HG03064 (cell line): ENCODE results near the gene TRAF3.

ENCODE experiments used
- ATAC-seq: cut with Tn5 transposase; IDR thresholded peaks from one replicate; pipeline ENCODE4 v1.9.1; 2021; ENCODE audit warnings: low read depth; ENCODE audit not compliant: unreplicated experiment

The TRAF3 gene

DNA sequence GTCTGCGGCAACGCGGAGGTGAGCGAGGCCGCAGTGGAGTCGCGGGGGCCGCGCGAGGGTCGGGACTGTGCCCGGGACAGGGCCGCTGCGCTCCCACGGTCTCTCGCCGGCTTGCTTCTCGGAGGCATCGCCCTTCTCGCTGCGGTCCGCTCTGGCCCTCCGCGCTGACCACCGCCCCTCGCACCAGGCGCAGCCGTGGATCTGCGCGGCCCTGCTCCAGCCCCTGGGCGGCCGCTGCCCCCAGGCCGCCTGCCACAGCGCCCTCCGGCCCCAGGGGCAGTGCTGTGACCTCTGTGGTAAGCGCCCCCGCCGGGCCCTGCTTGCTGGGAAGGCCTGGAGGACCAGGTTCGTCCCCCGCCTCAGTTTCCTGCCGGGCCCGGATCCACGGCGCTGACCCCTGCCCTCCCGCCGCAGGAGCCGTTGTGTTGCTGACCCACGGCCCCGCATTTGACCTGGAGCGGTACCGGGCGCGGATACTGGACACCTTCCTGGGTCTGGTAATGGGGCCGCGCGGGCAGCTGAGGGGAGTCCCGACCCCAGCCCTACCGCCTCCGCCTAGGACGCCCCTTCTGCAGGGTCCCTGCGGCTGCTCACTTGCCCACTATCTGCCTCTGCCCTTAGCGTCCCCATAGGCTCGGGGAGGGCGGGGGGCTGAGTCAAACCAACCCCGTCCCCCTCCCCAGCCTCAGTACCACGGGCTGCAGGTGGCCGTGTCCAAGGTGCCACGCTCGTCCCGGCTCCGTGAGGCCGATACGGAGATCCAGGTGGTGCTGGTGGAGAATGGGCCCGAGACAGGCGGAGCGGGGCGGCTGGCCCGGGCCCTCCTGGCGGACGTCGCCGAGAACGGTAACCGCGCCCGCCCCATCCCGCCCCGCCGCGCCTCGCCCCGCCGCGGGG lies 152.2 kb downstream of the TRAF3 start:
- no peak for ATAC-seq

DNA sequence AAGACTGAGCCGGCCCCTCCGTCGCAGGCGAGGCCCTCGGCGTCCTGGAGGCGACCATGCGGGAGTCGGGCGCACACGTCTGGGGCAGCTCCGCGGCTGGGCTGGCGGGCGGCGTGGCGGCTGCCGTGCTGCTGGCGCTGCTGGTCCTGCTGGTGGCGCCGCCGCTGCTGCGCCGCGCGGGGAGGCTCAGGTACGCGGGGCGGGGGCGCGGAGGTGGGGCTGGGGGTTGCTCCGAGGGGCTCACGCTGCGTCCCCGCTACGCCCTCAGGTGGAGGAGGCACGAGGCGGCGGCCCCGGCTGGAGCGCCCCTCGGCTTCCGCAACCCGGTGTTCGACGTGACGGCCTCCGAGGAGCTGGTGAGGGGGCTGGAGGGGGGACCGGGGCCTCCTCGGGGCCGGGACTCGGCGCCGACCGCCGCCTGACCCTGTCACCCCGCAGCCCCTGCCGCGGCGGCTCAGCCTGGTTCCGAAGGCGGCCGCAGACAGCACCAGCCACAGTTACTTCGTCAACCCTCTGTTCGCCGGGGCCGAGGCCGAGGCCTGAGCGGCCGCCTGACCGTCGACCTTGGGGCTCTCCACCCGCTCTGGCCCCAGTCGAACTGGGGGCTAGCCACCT lies 153.0 kb downstream of the TRAF3 start:
- ATAC-seq, result no peak

DNA sequence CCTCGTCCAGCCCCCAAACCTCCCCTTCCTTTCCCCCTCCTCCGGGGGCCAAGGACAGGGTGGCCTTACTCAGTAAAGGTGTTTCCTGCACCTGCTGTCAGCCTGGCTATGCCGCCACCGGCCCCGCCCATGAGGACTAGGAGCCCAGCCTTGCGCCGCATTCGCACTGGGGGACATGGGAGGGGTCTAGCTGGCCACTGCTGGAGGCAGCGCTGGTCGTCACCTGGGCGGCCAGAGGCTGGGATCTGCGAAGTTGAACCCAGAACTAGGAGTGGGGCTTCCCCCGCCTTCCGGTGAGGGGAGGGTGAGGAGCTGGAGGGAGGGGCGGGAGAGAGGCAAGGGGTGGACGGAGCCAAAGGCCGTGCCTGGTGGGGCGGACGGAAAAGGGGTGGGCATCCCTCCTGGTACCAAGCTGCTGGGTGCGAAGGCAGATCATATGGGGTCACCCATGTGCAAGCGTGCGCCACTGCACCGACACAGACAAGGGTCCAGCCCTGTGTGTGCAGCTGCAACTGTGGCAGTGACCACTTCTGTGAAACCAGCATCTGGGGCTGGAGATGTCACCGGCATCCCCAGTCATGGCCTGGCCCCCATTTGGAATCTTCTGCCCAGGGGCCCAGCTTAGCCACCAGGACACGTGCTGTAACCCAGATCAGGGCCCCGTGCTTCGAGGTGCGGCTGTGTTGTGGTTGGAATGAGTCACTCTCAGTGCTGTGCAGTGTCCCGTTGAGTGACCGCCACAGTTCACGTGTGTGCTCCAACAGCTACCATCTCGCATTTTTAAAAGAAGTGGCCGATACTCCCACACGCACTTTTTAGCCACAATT lies 153.7 kb downstream of the TRAF3 start:
- no peak for ATAC-seq

DNA sequence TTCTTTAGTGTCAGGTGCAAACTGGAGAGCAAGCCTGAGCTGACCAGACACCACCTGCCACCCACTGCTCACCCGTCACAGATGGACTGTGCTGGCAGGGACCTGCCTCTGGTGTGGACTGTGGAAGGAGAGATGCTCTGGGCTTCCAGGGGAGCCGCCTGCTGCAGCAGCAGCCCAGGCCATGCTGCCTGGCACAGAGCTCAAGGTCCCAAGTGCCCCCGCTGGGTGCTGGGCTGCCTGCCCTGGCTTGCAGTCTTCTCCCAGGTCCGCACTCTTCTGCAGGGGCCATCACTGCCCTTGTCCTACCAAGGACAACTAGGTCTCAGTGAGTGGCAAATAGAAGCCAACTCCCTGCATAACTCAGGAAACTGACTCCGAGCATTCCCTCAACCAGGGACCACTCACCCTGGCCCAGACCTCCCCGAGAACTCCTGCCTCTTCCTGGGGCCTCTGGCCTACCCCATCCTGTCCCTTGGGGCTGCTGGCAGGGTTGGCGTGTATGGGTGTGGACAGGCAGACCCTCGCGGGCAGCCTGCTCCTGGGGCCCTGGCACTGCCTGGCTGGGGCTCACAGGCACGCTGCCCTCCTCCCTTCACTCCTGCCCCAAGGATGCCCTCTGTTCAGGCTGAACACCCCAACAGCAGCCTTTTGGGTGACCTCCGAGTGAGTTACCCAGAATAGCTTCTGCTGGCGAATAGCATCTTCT lies 154.5 kb downstream of the TRAF3 start:
- no peak for ATAC-seq

DNA sequence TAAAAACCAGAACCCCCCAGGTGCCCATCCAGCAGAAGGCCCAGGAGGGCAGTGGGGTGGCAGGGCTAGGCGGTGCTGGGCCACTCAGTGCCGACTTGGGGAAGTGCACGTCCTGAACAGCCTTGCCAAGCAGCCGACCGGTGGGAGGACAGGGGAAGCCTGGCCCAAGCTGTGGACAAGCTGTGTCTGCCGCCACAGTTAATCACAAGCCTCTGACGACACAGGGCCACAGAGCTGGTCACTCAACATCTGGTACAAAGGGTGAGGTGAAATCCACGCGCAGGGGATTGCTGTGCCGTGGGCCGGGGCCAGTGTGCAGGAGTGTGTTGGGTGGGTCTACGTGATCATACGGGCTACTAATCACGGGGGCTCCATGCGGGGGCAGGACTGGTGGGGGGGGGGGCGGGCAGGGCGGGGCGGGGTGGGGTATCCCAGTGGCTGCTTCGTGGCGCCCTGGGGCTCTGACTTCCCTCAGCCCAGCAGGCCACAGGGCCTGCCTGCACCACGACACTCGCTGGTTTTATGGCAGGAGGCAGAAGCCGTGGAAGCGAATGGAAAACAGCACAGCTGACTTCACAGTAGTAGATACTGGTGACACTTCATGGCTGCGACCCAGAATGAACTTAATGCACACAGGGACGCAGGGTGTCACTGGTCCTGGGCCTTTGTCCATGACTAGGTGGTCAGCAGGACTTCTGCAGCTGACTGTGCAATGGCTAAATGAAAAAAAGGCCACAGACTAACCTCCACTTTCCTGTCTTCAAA lies 155.4 kb downstream of the TRAF3 start:
- no peak for ATAC-seq

DNA sequence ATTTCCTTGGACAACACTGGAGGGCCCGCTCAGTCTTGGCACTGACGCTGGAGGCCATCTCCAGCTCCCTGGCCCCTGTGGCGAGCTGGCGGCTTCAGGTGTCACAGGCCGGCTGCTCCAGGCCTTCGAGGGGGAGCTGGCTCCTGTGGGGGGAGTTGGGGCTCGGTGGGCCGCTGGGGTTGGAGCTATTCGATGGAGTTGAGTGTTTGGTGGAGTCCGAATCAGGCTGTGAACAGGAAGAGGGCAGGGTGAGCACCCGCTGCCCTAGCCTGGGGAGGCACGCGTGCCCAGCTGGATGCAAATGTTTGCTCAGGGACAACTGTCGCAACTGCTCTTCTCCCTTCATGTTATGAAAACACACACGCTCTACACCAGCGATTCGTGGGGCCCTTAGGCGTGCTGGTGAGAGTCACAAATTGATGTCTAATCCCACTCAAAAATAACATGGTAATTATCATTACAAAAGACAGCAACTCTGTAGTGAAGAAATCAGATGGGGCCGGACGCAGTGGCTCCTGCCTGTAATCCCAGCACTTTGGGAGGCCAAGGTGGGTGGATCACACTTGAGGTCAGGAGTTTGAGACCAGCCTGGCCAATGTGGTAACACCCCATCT lies 156.5 kb downstream of the TRAF3 start:
- ATAC-seq, result no peak

DNA sequence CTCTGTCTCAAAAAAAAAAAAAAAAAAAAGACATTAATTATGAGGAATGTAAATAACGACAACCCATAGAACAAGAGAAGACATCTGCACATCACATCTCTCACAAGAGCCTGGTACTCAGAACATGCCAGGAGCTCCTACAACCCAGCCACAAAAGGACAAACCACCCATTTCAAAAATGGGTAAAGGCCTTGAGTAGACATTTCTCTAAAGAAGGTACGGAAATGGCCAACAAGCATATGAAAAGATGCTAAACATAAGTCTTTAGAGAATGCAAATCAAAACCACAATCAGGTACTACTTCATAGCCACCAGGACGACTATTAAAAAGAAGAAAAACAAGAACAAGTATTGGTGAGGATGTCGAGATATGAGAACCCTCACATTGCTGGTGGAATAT lies 158.5 kb downstream of the TRAF3 start:
- no peak for ATAC-seq

DNA sequence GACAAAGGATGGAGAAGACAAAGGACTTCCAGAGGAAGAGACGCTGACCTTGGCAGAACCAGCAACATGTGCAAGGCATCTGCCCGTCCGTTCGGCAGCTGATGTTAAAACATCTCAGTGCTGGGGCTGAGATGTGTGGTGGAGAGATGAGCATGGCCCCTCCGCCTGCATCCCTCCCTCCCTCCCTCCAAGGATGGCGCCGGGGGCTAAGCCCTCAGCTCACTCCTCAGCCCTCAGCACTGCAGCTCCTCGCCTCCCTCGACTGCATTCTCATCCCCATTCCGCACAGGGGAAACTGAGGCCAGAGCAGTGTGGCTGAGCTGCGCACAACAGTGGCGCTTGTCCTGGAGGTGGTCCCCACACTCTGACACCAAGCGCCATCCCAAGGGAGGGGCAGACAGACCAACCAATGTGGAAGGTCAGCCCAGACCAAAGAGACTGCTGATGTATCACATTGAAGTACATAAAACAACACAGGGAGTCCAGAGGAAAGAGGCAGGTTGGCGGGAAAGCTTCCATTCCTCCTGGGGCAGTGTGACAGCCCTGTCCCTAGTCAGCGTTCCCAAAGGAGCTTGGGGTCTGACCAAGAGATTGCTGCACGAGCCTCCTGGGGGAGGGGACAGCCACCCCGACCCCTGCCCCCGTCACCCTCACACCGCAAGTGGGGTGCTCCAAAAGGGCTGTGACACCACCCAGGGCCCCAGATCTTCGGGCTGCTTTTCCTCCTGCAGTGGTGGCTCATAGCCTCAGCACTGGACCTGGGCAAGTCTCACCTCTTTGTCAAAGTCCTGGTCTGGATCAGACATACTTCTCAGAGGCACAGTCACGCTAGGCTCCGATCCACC lies 160.3 kb downstream of the TRAF3 start:
- ATAC-seq, result no peak

DNA sequence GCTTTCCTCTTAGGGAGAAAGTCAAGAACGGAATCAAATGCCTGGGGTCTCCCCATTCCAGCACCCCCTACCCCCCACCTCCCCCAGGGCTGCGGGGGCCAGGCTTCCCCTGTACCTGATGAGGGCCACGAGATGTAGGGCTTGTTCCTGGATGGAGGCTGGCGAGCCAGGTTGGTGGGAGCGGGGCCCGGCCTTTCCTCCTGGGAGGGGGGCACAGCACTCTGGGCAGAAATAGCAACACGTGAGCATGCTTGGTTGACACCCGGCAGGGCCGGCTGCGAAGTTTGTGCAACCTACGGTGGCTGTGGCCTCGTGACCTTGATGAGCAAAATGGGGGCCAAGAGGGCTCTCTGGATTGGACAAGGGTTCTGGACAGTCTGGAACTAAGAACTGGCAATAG lies 160.9 kb downstream of the TRAF3 start:
- no peak for ATAC-seq

DNA sequence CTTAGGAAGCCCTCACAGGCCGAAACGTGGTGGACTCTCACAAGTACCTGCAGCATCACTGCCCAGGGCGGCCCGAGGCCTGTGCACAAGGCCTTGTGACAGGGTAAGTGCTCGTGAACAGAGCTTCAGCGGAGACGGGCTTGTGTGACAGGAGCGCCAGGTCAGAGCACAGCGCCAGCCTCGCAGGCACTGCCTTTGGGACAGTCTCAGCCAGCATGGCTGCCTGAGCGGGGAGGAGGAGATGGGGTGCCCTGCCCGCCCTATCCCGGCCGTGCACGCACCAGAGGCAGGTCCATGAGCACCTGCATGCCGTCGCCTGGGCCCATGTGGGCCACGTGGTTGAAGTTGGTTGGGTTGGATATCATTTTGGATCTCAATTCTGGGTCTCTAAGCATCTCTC lies 162.1 kb downstream of the TRAF3 start:
- no peak for ATAC-seq

DNA sequence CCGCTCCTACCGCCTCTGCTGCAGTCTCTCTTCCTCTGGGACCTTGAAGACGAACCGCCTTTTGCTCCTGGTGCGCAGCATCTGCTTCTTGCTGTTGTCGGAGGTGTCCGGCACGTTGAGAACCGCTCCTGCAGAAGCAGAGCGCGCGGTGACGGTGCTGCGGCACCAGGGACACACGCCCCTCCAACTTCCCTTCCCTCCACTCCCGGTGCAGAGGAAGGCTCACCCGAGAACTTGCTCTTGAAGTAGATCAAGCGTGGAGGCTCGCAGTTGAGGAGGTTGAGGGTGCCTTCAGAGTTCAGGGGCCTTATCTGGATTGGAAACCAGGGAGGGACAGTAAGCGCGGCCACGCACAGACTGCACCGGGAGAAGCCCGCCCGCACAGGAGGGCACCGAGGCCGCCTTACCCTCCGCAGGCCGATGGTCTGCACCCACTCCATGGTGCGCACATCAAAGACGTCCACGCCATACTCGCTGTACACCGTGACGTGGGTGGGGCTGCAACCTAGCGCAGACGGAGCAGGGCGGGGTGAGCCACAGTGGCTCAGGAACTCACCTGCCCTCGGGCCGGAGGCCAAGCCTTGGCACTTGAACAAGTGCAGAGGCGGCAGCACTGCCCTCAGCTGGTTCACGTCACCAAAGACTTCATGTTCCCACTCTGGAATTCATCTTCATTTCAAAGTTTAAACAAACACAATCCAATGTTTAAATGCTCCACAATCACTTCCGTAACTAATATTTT lies 162.7 kb downstream of the TRAF3 start:
- ATAC-seq, result no peak

DNA sequence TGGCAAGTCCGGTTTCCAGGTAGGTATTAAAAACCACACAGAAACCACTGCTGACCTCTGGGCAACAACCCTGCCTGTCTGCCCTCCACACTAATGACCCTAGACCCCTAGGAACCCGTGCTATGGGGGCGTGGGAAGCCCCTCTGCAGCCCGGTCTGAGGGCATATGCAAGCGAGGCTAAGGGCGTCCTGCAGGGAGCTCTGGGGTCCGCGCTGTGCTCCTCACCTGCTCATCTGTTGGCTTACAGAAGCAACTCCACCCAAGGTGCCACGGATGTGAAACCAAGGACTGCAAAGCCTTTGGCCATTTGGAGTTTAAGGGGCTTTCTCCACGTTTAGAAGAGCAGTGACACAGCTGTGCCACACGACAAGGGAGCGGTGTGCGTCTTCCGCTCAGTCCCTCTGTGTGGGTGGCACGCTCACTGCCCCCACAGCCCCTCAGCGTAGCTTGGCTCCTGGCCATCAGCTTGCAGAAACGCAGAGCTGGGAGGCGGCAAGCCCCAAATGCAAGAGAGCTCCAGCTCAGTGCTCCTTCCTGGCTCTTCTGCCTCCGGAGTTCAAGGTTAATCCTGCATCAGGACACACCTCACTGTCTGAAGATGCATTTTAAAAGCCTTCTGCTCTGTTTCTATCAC lies 163.6 kb downstream of the TRAF3 start:
- no peak for ATAC-seq

DNA sequence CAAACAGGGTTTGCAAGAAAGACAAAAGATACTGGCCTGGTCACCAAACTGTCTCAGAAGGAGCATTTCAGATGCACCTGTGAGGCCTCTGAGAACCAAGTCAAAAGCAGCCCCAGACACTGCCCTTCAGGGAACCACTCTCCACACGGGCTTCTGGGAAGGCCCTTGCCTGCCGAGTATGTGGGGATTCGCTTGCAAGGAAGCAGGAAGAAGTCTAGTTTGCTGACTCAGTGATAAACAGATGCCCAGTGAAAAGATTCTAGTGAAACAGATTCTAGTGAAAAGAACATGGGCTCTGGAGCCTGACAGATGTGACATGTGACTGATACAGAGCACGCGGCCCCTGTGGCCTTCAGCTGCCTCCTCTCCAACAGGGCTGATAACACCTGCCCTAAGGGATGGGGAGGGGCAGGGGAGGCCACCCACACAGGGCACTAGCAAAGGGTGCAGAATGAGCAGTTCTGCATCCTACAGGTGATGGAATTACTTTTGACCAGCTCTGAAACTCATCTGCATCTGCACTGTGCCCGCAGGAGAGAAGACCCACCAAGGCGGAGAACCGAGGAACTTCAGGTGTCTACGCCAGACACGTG lies 164.3 kb downstream of the TRAF3 start:
- ATAC-seq, result no peak

DNA sequence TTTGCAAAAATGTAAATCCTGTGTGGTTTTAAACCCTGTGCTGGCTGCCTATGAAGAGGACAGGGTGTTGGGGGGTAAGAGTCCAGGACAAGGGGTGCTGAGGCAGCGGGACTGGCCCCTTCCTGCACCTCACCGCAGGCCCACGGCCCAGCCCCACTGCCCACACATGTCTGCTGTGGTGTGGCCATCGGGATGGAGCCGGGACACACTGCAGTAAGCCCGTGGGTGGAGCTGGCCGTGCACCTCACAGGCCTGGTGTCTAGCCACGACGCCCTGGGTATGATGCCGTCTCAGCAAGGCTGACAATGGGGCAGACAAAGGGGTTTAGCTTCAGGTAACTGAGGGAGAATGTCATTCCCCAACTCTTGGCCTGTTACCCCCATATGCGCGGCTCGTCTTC lies 164.8 kb downstream of the TRAF3 start:
- no peak for ATAC-seq

DNA sequence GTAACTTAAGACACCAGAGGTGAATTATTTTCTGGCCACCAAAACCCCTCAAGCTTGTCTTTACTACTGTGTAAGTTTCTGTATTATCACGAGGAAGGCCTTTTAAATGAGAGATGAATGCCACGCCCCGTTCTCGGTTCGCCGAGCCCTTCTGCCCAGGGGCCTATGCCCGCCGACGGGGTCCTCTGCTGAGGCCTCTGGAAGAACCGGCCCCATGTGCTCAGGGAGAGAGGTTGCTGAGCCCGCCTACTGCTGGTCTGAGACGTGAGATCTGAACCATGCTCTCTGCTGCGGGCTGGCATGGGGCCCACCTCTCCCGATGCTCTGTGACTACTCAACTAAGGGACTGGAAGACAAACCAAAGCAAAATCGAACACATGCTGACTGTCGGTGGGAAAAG lies 166.2 kb downstream of the TRAF3 start:
- ATAC-seq, result no peak

DNA sequence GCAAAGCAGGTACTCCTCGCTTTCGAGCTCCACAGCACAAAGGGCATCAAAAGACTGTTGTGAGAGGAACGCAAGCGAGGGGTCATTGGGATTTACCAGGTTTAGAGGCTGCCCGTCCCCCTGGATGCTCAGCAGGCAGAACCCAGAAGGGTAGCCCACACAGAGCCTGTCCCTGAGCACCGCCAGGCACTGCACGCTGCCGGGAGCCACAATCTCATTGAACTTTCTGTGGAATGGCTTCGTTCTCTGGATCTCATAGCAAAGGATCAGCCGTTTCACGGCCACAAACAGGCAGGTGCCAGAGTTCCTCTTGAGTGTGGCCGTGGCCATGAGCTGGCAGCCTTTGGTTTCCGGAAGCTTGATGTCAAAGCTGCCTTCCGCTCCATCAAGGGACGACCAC lies 166.7 kb downstream of the TRAF3 start:
- ATAC-seq, result no peak
